H9 (cell line): ENCODE results near the gene SPATA1. TPM values are rescaled to one million over a fixed set of nuclear protein-coding genes. Genes with fewer than 3 reads are reported as not detected.

Experiments used
- DNase-seq: peaks from one replicate; pipeline ENCODE4 v3.0.0-alpha.2; 2017
- H2AFZ ChIP-seq: one replicate; pipeline ENCODE4 v1.6.1; 2013; ENCODE audit warnings: mild to moderate bottlenecking, low read length, control low read depth, moderate library complexity
- H2AK5ac ChIP-seq: 2 replicates; pipeline ENCODE4 v1.6.1; 2013; ENCODE audit warnings: low read length, control low read depth, mixed read lengths; ENCODE audit not compliant: insufficient read length
- H2BK120ac ChIP-seq: one replicate; pipeline ENCODE4 v1.6.1; 2013; ENCODE audit warnings: low read depth, mild to moderate bottlenecking, low read length, control low read depth, inconsistent platforms; ENCODE audit not compliant: poor library complexity, severe bottlenecking
- H2BK12ac ChIP-seq: 2 replicates; pipeline ENCODE4 v1.6.1; 2013; ENCODE audit warnings: low read length, control low read depth, mixed read lengths, low read depth; ENCODE audit not compliant: insufficient read length
- H2BK15ac ChIP-seq: 2 replicates; pipeline ENCODE4 v1.6.1; 2013; ENCODE audit warnings: low read depth, low read length, control low read depth
- H2BK20ac ChIP-seq: one replicate; pipeline ENCODE4 v1.6.1; 2013; ENCODE audit warnings: low read depth, mild to moderate bottlenecking, low read length, control low read depth, inconsistent platforms; ENCODE audit not compliant: poor library complexity, severe bottlenecking
- H2BK5ac ChIP-seq: 2 replicates; pipeline ENCODE4 v1.6.1; 2013; ENCODE audit warnings: low read length, control low read depth, mixed read lengths; ENCODE audit not compliant: insufficient read length
- H3K14ac ChIP-seq: 2 replicates; pipeline ENCODE4 v1.6.1; 2013; ENCODE audit warnings: low read length, control low read depth; ENCODE audit not compliant: insufficient read depth
- H3K18ac ChIP-seq: 2 replicates; pipeline ENCODE4 v1.6.1; 2013; ENCODE audit warnings: low read depth, mild to moderate bottlenecking, mixed read lengths, low read length, control low read depth; ENCODE audit not compliant: insufficient read length
- H3K23ac ChIP-seq: 2 replicates; pipeline ENCODE4 v1.6.1; 2013; ENCODE audit warnings: low read length, control low read depth, mixed read lengths, low read depth; ENCODE audit not compliant: insufficient read length
- H3K23me2 ChIP-seq: 2 replicates; pipeline ENCODE4 v1.6.1; 2013; ENCODE audit warnings: low read depth, mild to moderate bottlenecking, mixed read lengths, low read length, control low read depth; ENCODE audit not compliant: insufficient read length, poor library complexity, severe bottlenecking
- H3K27ac ChIP-seq: 2 replicates; pipeline ENCODE4 v1.5.1; 2013; ENCODE audit warnings: low read length, control low read depth, mixed read lengths, low read depth; ENCODE audit not compliant: insufficient read length
- H3K27me3 ChIP-seq: 2 replicates; pipeline ENCODE4 v1.6.1; 2013; ENCODE audit warnings: low read length, control low read depth, inconsistent platforms; ENCODE audit not compliant: insufficient read depth
- H3K4ac ChIP-seq: 2 replicates; pipeline ENCODE4 v1.6.1; 2013; ENCODE audit warnings: low read depth, mild to moderate bottlenecking, control low read depth, inconsistent platforms, low read length, moderate library complexity
- H3K4me1 ChIP-seq: 2 replicates; pipeline ENCODE4 v1.6.1; 2013; ENCODE audit warnings: low read length, control low read depth, inconsistent platforms; ENCODE audit not compliant: insufficient read depth
- H3K4me2 ChIP-seq: 2 replicates; pipeline ENCODE4 v1.6.1; 2013; ENCODE audit warnings: low read length, control low read depth, mixed read lengths; ENCODE audit not compliant: insufficient read length, insufficient read depth
- H3K56ac ChIP-seq: 2 replicates; pipeline ENCODE4 v1.6.1; 2013; ENCODE audit warnings: low read depth, mild to moderate bottlenecking, mixed read lengths, low read length, control low read depth; ENCODE audit not compliant: insufficient read length
- H3K79me1 ChIP-seq: 2 replicates; pipeline ENCODE4 v1.6.1; 2013; ENCODE audit warnings: low read depth, mild to moderate bottlenecking, moderate library complexity, low read length, control low read depth, inconsistent platforms; ENCODE audit not compliant: insufficient read depth, poor library complexity, severe bottlenecking
- H3K79me2 ChIP-seq: 2 replicates; pipeline ENCODE4 v1.6.1; 2013; ENCODE audit warnings: low read length, control low read depth, inconsistent platforms; ENCODE audit not compliant: insufficient read depth
- H3K9ac ChIP-seq: 2 replicates; pipeline ENCODE4 v1.6.1; 2013; ENCODE audit warnings: low read length, control low read depth, mixed read lengths; ENCODE audit not compliant: insufficient read length; ENCODE audit errors: extremely low read depth
- H3K9me3 ChIP-seq: one replicate; pipeline ENCODE4 v1.6.1; 2013; ENCODE audit warnings: low read depth, low read length, inconsistent platforms; ENCODE audit not compliant: control insufficient read depth
- H3T11ph ChIP-seq: one replicate; pipeline ENCODE4 v1.6.1; 2013; ENCODE audit warnings: mild to moderate bottlenecking, low read length, control low read depth, inconsistent platforms
- H4K20me1 ChIP-seq: one replicate; pipeline ENCODE4 v1.6.1; 2013; ENCODE audit not compliant: control insufficient read depth, insufficient read length, insufficient read depth
- H4K5ac ChIP-seq: 2 replicates; pipeline ENCODE4 v1.6.1; 2013; ENCODE audit warnings: low read depth, mild to moderate bottlenecking, mixed read lengths, low read length, control low read depth; ENCODE audit not compliant: insufficient read length
- H4K8ac ChIP-seq: replicated peaks from 2 replicates; pipeline ENCODE4 v1.6.1; 2013; ENCODE audit warnings: low read length, control low read depth, mixed read lengths, low read depth; ENCODE audit not compliant: insufficient read length
- H4K91ac ChIP-seq: 2 replicates; pipeline ENCODE4 v1.6.1; 2013; ENCODE audit warnings: low read depth, mild to moderate bottlenecking, moderate library complexity, mixed read lengths, low read length, control low read depth; ENCODE audit not compliant: insufficient read length
- H3K27ac Mint-ChIP-seq, 3 experiments: 2 replicates in 2 of 3; 3 replicates in 1 of 3; pipeline ENCODE4 v1.8.0; 2020 to 2021; ENCODE audit warnings: mixed read lengths in 3 of 3, mild to moderate bottlenecking in 1 of 3, moderate library complexity in 1 of 3
- H3K27me3 Mint-ChIP-seq: 2 replicates; pipeline ENCODE4 v1.8.0; 2021; ENCODE audit warnings: low read depth, mild to moderate bottlenecking, moderate library complexity, mixed read lengths
- H3K36me3 Mint-ChIP-seq, 3 experiments: 2 replicates in 2 of 3; 3 replicates in 1 of 3; pipeline ENCODE4 v1.8.0; 2020 to 2021; ENCODE audit warnings: low read depth in 3 of 3, mixed read lengths in 3 of 3; ENCODE audit not compliant: insufficient read depth in 1 of 3
- H3K4me1 Mint-ChIP-seq, 2 experiments: 2 replicates each; pipeline ENCODE4 v1.8.0; 2020; ENCODE audit warnings: mixed read lengths in 2 of 2
- H3K4me3 Mint-ChIP-seq, 2 experiments: 2 replicates in 1 of 2; 3 replicates in 1 of 2; pipeline ENCODE4 v1.8.0; 2020 to 2021; ENCODE audit warnings: mild to moderate bottlenecking in 2 of 2, mixed read lengths in 2 of 2, moderate library complexity in 1 of 2
- H3K9me3 Mint-ChIP-seq, 2 experiments: 2 replicates in 1 of 2; 3 replicates in 1 of 2; pipeline ENCODE4 v1.8.0; 2020; ENCODE audit warnings: mild to moderate bottlenecking in 2 of 2, mixed read lengths in 2 of 2, moderate library complexity in 1 of 2
- CTCF ChIP-seq: fragments of 200-600 bp; sonication (generic); conservative IDR thresholded peaks from 3 replicates; pipeline ENCODE4 v1.8.0; 2021; ENCODE audit warnings: antibody characterized with exemption, mild to moderate bottlenecking
- WGBS: extraction: QIAGEN DNeasy Blood & Tissue Kit; methylation state at CpG from one replicate; pipeline ENCODE4 v1.1.7; 2013; ENCODE audit warnings: missing lambda C conversion rate, low lambda C conversion rate, mixed read lengths; ENCODE audit not compliant: insufficient read length; ENCODE audit errors: extremely low coverage; 5-methylcytosine and 5-hydroxymethylcytosine counted together
- total RNA-seq: library from RNA; stranded (reverse); gene quantifications from 2 replicates; pipeline ENCODE4 v1.2.1, GENCODE V29; 2021

Gene SPATA1
- total RNA-seq, 1 experiment from 2014 or later, result not detected

- H3K4me1 ChIP-seq, result no peaks in the 10 kb centered on the region; the same call in 1 of the 2 replicates
- no peak overlapping the region for H2AFZ ChIP-seq
Observed at GRCh38 chr1:84584126-84584525, 77.9 kb downstream of the SPATA1 start.

More at GRCh38 chr1:84584126-84584525, 77.9 kb downstream of the SPATA1 start:
- Histone ChIP-seq H2BK15ac (no peak overlapping the region), H3T11ph (no peak overlapping the region), H3K27me3 (no peaks in the 10 kb centered on the region), H3K18ac (no peak overlapping the region), H3K4ac (no peak overlapping the region), H3K9me3 (peaks cover 4% of the 10 kb centered on the region), H4K20me1 (no peaks in the 10 kb centered on the region), H3K9ac (no peak overlapping the region), H2BK120ac (no peak overlapping the region), H3K23me2 (no peaks in the 10 kb centered on the region), H4K8ac (no peak overlapping the region), H2AK5ac (no peak overlapping the region), H3K23ac (no peak overlapping the region), H4K91ac (no peak overlapping the region), H2BK12ac (no peak overlapping the region), H3K14ac (no peak overlapping the region), H3K56ac (no peak overlapping the region), H2BK5ac (no peak overlapping the region), H3K27ac (no peak overlapping the region), H3K79me1 (no peaks in the 10 kb centered on the region), H3K4me2 (no peak overlapping the region), H2BK20ac (no peak overlapping the region), H4K5ac (no peak overlapping the region), H3K79me2 (no peaks in the 10 kb centered on the region)
- H3K4me3 Mint-ChIP-seq, result no peak overlapping the region
- H3K9me3 Mint-ChIP-seq, result peaks cover 9 to 23% of the 10 kb centered on the region in 2 experiments; a peak in 4 of 5 replicates
- no peak for DNase-seq
- WGBS, result no CpG with 5 or more reads among the region's 2 CpGs
- no peak for TF ChIP-seq CTCF
- H3K36me3 Mint-ChIP-seq, result peaks cover 3 to 22% (median 7%) of the 10 kb centered on the region in 3 experiments; a peak in 5 of 7 replicates
- peak overlapping the region in 1 of 3 experiments; percentile 38; a peak in 3 of 7 replicates for H3K27ac Mint-ChIP-seq
- no peaks in the 10 kb centered on the region for H3K27me3 Mint-ChIP-seq
- peaks cover 26 to 35% of the 10 kb centered on the region in 2 experiments for H3K4me1 Mint-ChIP-seq
